Inferior parietal cortex (tissue), 1 donor: Measurements from ENCODE around the gene CEACAM19.

Experiments
- DNase-seq: peaks from one replicate; pipeline ENCODE4 v3.0.0-alpha.2; 2016; ENCODE audit errors: extremely low spot score

Gene CEACAM19

GRCh38 chr19:44722131-44723121, 51.1 kb downstream of the CEACAM19 start:
- DNase-seq: no peak

- no peak for DNase-seq
These were observed 52.1 kb downstream of the CEACAM19 start for GRCh38 chr19:44723299-44723951.

- peak; percentile 77 for DNase-seq
These were observed 52.7 kb downstream of the CEACAM19 start for GRCh38 chr19:44723952-44724319.

- DNase-seq: no peak
These were observed 54.0 kb downstream of the CEACAM19 start for GRCh38 chr19:44725251-44725650.

GRCh38 chr19:44725684-44726083, 54.4 kb downstream of the CEACAM19 start:
- no peak for DNase-seq

GRCh38 chr19:44726465-44726864, 55.2 kb downstream of the CEACAM19 start:
- DNase-seq: no peak

GRCh38 chr19:44728178-44728577, 56.9 kb downstream of the CEACAM19 start:
- DNase-seq: no peak

- DNase-seq: no peak
These were observed 58.3 kb downstream of the CEACAM19 start for GRCh38 chr19:44729516-44730033.

- DNase-seq: no peak
These were observed 59.8 kb downstream of the CEACAM19 start for GRCh38 chr19:44731081-44731480.

GRCh38 chr19:44731622-44732021, 60.3 kb downstream of the CEACAM19 start:
- DNase-seq: no peak

- DNase-seq: no peak
These were observed 61.1 kb downstream of the CEACAM19 start for GRCh38 chr19:44732235-44733014.
